Measurements from ENCODE around the gene CTXND2.

DNA sequence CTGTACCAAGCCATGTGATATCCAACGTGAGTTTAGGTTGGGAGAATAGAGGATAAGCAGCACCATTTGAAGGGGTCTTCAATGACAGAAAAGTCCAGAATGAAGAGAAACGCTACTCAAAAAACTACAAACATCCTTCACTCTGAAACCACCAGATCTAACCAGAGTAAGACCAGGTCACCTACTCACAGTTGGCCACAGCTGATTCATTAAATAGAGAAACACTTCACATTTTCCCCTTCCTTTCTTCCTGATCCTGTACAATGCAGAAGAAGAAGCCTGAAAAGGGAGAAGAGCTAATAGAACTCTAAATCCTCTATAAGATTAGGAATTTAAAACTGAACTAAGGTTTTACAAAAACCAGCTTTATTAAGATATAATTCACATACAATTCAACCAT is 19.9 kb downstream of the CTXND2 start:
- TF ChIP-seq, protein P1, sequence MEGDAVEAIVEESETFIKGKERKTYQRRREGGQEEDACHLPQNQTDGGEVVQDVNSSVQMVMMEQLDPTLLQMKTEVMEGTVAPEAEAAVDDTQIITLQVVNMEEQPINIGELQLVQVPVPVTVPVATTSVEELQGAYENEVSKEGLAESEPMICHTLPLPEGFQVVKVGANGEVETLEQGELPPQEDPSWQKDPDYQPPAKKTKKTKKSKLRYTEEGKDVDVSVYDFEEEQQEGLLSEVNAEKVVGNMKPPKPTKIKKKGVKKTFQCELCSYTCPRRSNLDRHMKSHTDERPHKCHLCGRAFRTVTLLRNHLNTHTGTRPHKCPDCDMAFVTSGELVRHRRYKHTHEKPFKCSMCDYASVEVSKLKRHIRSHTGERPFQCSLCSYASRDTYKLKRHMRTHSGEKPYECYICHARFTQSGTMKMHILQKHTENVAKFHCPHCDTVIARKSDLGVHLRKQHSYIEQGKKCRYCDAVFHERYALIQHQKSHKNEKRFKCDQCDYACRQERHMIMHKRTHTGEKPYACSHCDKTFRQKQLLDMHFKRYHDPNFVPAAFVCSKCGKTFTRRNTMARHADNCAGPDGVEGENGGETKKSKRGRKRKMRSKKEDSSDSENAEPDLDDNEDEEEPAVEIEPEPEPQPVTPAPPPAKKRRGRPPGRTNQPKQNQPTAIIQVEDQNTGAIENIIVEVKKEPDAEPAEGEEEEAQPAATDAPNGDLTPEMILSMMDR (IDR thresholded peaks at IDR 0.05), result no peak
- no peak for TF ChIP-seq POLR2A (IDR thresholded peaks at IDR 0.05)

Measured in esophagus squamous epithelium (tissue), 4 donors.